Uterus (tissue), 4 donors: ENCODE data around the gene CSF1. TPM values are rescaled to one million over a fixed set of nuclear protein-coding genes. Genes with fewer than 3 reads are reported as not detected.
A peak's percentile ranks its signal among the peaks of the same experiment; 100 is the strongest.

Source experiments
- DNase-seq, 2 donors: peaks; one replicate each; pipeline ENCODE4 v3.0.0-alpha.2; 2019 to 2020
- H3K27ac ChIP-seq, 2 donors: fragments of 200-600 bp; sonication (generic); 1 replicate in 1 of 2; 2 replicates in 1 of 2; pipeline ENCODE4 v1.5.1; 2016 to 2018
- H3K27me3 ChIP-seq, 2 donors: fragments of 200-600 bp; sonication (generic); one replicate each; pipeline ENCODE4 v1.5.1; 2018 to 2019; ENCODE audit warnings: control low read depth in 1 of 2
- H3K36me3 ChIP-seq, 2 donors: fragments of 200-600 bp; sonication (generic); one replicate each; pipeline ENCODE4 v1.5.1; 2019; ENCODE audit warnings: control low read depth in 1 of 2
- H3K4me1 ChIP-seq, 2 donors: fragments of 200-600 bp; sonication (generic); one replicate each; pipeline ENCODE4 v1.5.1; 2018 to 2019; ENCODE audit warnings: control low read depth in 1 of 2
- H3K4me3 ChIP-seq, 2 donors: fragments of 200-600 bp; sonication (generic); 1 replicate in 1 of 2; 2 replicates in 1 of 2; pipeline ENCODE4 v1.5.1; 2018 to 2019; ENCODE audit warnings: mild to moderate bottlenecking in 1 of 2
- H3K9me3 ChIP-seq, 2 donors: fragments of 200-600 bp; sonication (generic); one replicate each; pipeline ENCODE4 v1.5.1; 2019; ENCODE audit warnings: control low read depth in 1 of 2
- CTCF ChIP-seq, 4 experiments: fragments of 200-600 bp in 2 of 4; fragments of 450-650 bp in 2 of 4; sonication (generic) in 2 of 4; IDR thresholded peaks; one replicate each; pipeline ENCODE4 v1.5.1; 2016 to 2019; ENCODE audit warnings: antibody characterized with exemption in 4 of 4, mild to moderate bottlenecking in 2 of 4, moderate library complexity in 1 of 4
- POLR2A ChIP-seq, 2 donors: fragments of 450-650 bp; IDR thresholded peaks; one replicate each; pipeline ENCODE4 v1.6.1; 2016; ENCODE audit warnings: antibody characterized with exemption in 2 of 2, mild to moderate bottlenecking in 1 of 2, moderate library complexity in 1 of 2
- intact Hi-C: fragments of 100-400 bp; cut with DNase I; formaldehyde crosslinking; loops from one replicate; pipeline ENCODE4 v1.15.1; 2023; ENCODE audit warnings: low total_unique reads
- total RNA-seq, 4 donors: library from RNA; depleted of rRNA in 3 of 4; stranded (reverse); fragments of >200 nt in 3 of 4; gene quantifications; one replicate each; pipeline versions ENCODE4 v1.1.0 to v1.2.4, GENCODE V29; 2014 to 2023
- donor health status: DM: yes; HTN: yes; CAD: no.

CSF1 gene
- total RNA-seq, 4 donors from 2014 or later = 19.8 to 48.2 (median 34.2) TPM

- intact Hi-C loops = no loop called here
- no peaks in the 10 kb centered on the region for H3K36me3 ChIP-seq
- H3K4me1 ChIP-seq = peaks cover 0 to 6% of the 10 kb centered on the region in 2 donors
- H3K9me3 ChIP-seq = no peaks in the 10 kb centered on the region
- H3K27me3 ChIP-seq = no peaks in the 10 kb centered on the region
- no peak for TF ChIP-seq POLR2A (IDR thresholded peaks at IDR 0.05)
- TF ChIP-seq CTCF (IDR thresholded peaks at IDR 0.05) = no peak
- peak overlapping the region; percentile 47 to 90 for H3K27ac ChIP-seq
- DNase-seq = peak in 1 of 2 donors; percentile 33
- no peak overlapping the region for H3K4me3 ChIP-seq
These were observed 26.3 kb upstream of the CSF1 start for GRCh38 chr1:109884242-109884891.

GRCh38 chr1:109885589-109885988 lies 25.1 kb upstream of the CSF1 start:
- H3K27me3 ChIP-seq = no peaks in the 10 kb centered on the region
- no peak overlapping the region for H3K27ac ChIP-seq
- H3K4me1 ChIP-seq = peaks cover 0 to 6% of the 10 kb centered on the region in 2 donors
- TF ChIP-seq POLR2A (IDR thresholded peaks at IDR 0.05) = no peak
- no peak for TF ChIP-seq CTCF (IDR thresholded peaks at IDR 0.05)
- no peaks in the 10 kb centered on the region for H3K36me3 ChIP-seq
- H3K9me3 ChIP-seq = no peaks in the 10 kb centered on the region
- no peak overlapping the region for H3K4me3 ChIP-seq
- intact Hi-C loops = no loop called here
- no peak for DNase-seq

DNA sequence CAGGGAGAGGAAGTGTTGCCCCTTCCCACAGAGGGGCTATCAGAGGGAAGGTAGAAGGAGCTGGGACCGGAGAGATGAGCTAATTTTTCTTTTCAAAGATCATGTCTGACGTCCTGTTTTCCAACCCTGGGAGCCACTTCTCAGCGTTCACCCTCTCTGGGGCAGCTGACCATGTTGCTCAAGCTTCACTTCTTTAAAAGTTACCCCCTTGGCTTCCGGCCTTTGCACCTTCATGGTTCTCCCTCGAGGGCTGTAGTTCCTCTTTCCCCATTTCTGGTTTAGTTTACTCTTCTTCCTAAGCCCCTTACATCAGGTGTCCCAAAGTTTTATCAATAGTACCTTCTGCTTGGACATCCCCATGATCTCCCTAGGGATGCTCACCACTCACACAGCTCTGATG lies 23.8 kb upstream of the CSF1 start:
- no peaks in the 10 kb centered on the region for H3K27me3 ChIP-seq
- H3K9me3 ChIP-seq = no peaks in the 10 kb centered on the region
- no peak overlapping the region for H3K27ac ChIP-seq
- TF ChIP-seq POLR2A (IDR thresholded peaks at IDR 0.05) (no peak), CTCF (IDR thresholded peaks at IDR 0.05) (no peak)
- intact Hi-C loops = no loop called here
- no peak overlapping the region for H3K4me3 ChIP-seq
- no peak for DNase-seq
- H3K36me3 ChIP-seq = no peaks in the 10 kb centered on the region
- no peaks in the 10 kb centered on the region for H3K4me1 ChIP-seq

- Histone ChIP-seq H3K4me1 (no peaks in the 10 kb centered on the region), H3K27me3 (no peaks in the 10 kb centered on the region), H3K9me3 (no peaks in the 10 kb centered on the region), H3K36me3 (no peaks in the 10 kb centered on the region), H3K4me3 (no peak overlapping the region), H3K27ac (no peak overlapping the region)
- no peak for DNase-seq
- TF ChIP-seq POLR2A (IDR thresholded peaks at IDR 0.05) (no peak), CTCF (IDR thresholded peaks at IDR 0.05) (no peak)
- intact Hi-C loops = no loop called here
These were observed 23.4 kb upstream of the CSF1 start for GRCh38 chr1:109887271-109887670.

GRCh38 chr1:109887884-109888283 lies 22.8 kb upstream of the CSF1 start:
- H3K9me3 ChIP-seq = no peaks in the 10 kb centered on the region
- no peak overlapping the region for H3K4me3 ChIP-seq
- DNase-seq = no peak
- intact Hi-C loops = no loop called here
- H3K27ac ChIP-seq = no peak overlapping the region
- no peaks in the 10 kb centered on the region for H3K27me3 ChIP-seq
- no peaks in the 10 kb centered on the region for H3K4me1 ChIP-seq
- no peaks in the 10 kb centered on the region for H3K36me3 ChIP-seq
- TF ChIP-seq CTCF (IDR thresholded peaks at IDR 0.05) (no peak), POLR2A (IDR thresholded peaks at IDR 0.05) (no peak)
